NOMO-1 treated with DMSO at 0.1 percent for 48 hours (cell line): ENCODE data around the gene SERPINA9.
"Not testable (repeated sequence)": the region's sequence is repeated elsewhere in the genome, so short reads cannot be mapped to it uniquely, and the experiment has no call there.

Experiments
- DNase-seq: peaks from one replicate; lab custom pipeline; 2025; ENCODE audit not compliant: unreplicated experiment; lab: John Stamatoyannopoulos, UW

SERPINA9 gene

GRCh38 chr14:94489336-94489735 is 13.3 kb upstream of the SERPINA9 start:
- no peak for DNase-seq

DNA sequence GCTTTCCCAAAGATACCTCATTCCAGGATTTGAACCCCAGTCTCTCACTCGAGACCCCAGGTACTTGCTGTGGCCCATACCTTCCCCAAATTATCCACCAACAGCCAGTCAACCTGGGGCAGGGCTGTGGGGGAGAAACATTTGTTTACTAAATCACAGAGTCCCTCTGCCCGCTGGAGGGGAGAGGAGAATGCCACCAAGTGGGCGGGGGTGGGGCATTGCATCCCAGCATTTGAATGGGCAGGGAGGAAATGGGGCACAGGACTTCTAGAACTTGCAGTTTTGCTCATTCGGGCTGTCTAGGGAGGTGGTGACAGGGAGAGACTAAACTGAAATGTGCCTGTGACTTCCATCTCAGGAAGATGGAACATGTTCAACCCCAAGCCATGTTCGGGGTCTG is 10.9 kb upstream of the SERPINA9 start:
- DNase-seq = no peak

GRCh38 chr14:94485944-94486841 is 10.2 kb upstream of the SERPINA9 start:
- DNase-seq = no peak

DNA sequence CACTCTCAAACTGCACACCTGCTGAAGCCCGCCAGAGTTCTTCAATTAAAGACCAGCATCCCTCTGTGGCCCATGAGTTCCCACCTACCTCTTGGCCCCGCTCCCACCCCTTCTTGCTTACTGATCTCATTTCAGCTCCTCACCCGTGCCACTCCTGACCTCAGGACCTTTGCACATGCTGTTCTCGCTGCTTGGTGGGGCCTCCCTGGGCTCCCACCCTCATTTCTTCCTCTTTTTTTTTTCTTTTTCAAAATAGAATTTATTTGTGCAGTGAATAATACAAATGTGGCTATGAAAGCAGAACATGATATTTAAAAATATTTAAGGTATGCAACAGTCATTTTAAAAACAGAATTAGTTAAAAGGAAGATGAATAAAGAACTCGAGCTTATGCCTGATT is 8.5 kb upstream of the SERPINA9 start:
- DNase-seq = no peak

DNA sequence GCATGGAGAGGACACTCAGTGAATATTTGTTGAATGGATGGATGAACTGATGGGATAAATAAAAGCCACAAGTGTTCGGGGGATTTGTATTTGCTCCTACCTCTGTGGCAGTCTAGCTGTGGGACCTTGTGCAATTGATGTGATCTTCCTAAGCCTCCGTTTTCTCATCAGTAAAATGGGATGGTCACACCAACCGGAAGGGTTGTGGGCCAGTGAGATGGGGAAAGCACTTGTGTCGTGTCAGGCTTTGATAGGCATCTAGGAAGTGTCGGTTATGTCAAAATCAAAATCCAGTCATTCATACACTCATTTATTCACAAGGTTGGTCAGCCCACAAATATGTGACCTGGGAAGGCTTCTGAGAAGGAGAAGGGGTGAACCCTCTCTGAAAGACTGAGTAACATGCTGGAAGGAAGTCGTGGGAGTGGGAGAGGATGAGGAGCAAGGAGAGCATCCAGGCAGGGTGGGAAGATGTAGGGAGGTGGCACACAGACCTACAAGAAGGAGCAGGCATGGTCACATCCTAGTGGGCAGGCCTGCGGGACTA is 7.8 kb upstream of the SERPINA9 start:
- no peak for DNase-seq

- no peak for DNase-seq
Measured at GRCh38 chr14:94483071-94483451, 7.1 kb upstream of the SERPINA9 start.

- DNase-seq = not testable (repeated sequence)
Measured at GRCh38 chr14:94482132-94483070, 6.4 kb upstream of the SERPINA9 start.

- no peak for DNase-seq
Measured at GRCh38 chr14:94481468-94482131, 5.6 kb upstream of the SERPINA9 start.

- no peak for DNase-seq
Measured at GRCh38 chr14:94480809-94481208, 4.8 kb upstream of the SERPINA9 start.

GRCh38 chr14:94478420-94478819 is 2.4 kb upstream of the SERPINA9 start:
- no peak for DNase-seq

GRCh38 chr14:94474581-94475031 is 1.4 kb downstream of the SERPINA9 start:
- no peak for DNase-seq

DNA sequence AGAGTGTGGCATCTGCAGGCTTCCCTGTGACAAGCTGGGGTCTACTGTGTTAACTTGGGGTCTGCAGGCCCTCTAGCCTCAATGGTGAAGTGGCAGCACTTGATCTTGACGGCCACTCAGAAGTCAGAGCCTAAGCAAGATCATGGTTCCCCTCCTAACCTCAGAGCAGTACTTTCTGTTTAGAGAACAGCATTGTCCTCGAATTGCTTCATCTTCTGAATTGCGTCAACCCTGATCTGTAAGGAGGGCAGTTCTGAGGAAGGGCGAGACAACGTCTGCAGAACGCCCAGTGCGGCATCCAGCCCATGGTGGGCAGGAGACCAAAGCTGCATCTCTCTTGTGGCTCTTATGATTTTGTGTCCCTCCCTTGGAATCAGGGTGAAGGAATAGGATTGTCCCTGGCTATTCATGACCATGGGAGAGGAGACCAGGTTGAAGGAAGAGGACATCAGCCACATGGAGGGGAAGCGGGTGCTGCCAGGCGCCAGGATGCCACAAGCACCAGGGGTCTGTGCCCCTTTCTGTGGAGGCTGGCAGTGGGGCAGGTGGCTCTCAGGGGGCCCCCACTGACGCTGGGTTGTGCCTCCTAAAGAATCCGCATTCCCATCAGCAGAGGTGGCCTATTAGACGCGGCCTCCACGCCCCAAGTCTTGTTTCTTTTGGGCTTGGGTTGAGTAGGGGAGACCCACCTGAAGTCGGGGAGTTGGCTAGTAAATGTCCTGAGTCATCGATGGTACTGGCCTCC is 2.2 kb downstream of the SERPINA9 start:
- DNase-seq = peak; percentile 79

DNA sequence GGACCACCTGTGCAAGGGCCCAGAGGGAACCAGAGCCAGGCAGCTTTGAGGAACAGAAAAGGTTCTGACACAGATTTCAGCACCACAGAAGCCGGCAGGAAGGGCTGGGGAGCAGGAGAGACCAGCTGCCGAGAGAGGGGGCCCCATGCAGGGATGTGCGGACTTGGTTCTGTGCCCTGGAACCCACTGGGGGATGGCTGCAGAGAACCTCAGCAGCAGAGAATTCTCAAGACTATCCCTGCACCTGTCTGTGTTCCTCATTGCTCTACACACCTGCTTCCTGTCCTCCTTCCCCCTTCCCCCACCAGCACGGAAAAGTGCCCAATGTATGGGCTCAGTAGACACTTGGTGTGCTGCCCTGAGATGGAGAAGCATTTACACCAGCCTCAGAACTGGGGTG is 3.2 kb downstream of the SERPINA9 start:
- DNase-seq = no peak

DNA sequence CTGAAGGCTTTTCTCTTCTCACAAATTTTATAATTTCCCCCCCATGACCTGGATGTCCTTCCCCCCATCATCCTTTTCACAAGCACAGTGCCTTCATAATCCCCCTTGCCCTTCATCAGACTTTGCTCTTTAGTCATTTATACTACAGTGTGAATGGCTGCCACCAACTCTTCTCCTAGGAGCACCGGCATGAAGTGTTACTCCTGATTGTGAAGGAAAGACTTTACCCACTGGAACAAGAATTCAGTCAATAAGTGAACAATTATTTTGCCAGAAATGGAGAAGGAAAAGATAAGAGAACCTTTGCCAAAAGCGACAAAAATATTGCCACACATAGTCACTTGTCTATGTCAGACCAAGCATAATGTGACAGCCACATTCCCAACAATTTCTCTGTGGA is 5.0 kb downstream of the SERPINA9 start:
- no peak for DNase-seq

DNA sequence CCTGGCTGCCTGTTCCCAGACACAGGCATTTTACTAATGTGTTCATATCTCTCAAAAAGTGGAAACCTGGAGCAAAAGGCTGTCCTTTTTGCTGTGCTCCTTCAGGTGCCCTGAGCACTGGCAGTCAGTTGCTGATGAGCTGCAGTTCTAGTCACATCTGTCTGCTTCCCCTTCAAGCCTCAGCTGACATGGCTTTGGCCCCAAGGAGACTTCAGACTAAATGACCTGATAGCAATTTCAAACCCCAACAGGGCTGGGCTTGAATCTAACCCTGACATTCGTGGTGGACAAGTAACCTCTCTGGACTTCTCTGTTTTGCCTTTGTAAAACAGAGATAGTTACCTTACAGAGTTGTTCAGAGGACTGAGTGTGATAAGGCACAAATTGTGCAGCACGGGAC is 5.7 kb downstream of the SERPINA9 start:
- DNase-seq = no peak

DNA sequence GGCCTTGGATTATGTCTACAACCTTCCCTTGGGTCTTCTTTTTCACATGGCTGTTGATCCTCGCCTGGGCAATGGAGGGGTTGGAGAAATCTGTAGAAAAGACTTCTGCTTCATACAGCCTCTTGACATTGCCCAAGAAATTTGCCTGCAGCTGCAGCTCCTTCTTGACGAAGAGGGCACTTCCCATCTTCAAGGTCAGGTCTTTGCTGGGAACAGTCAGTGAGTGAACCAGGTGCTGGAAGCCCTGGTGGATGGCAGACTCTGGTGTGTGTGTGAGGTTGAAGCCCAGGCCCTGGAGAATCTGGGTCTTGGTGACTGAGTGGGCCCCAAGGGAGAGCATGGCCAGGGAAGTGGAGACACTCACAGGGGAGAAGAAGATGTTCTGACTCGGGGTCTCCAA is 6.7 kb downstream of the SERPINA9 start:
- DNase-seq = no peak

GRCh38 chr14:94467728-94468520 is 8.1 kb downstream of the SERPINA9 start:
- no peak for DNase-seq

- no peak for DNase-seq
Measured at GRCh38 chr14:94466706-94467370, 9.2 kb downstream of the SERPINA9 start.

GRCh38 chr14:94465042-94465441 is 11.0 kb downstream of the SERPINA9 start:
- no peak for DNase-seq
